ENCODE data around the gene TMEM138. TPM values are rescaled to one million over a fixed set of nuclear protein-coding genes. Genes with fewer than 3 reads are reported as not detected.
A peak's percentile ranks its signal among the peaks of the same experiment; 100 is the strongest.

Gene TMEM138
- total and polyA plus RNA-seq, 2 of the 13 experiments (the other 11 are each of a cell fraction or from before 2014, with no cell fraction given): 43.5 to 61.0 TPM

GRCh38 chr11:61334434-61335354 lies 27.5 kb upstream of the TMEM138 start (continued):
- no peak for TF ChIP-seq RERE (CRISPR knock-in tag; IDR thresholded peaks at IDR 0.05; ENCODE audit: low read depth)
- no peak for TF ChIP-seq JARID2 (CRISPR knock-in tag; IDR thresholded peaks at IDR 0.05; ENCODE audit: insufficient replicate concordance)
- TF ChIP-seq PLRG1 (conservative IDR thresholded peaks at IDR 0.05): no peak
- no peak for TF ChIP-seq ZBTB43 (CRISPR knock-in tag; conservative IDR thresholded peaks at IDR 0.05)
- TF ChIP-seq POGK (CRISPR knock-in tag; conservative IDR thresholded peaks at IDR 0.05): 0 out of 2 replicates have a peak, but pooled peaks have one; percentile 36
- TF ChIP-seq ZMYM3 (CRISPR knock-in tag; IDR thresholded peaks at IDR 0.05): no peak
- TF ChIP-seq GPBP1L1 (CRISPR knock-in tag; IDR thresholded peaks at IDR 0.05): no peak
- TF ChIP-seq ATF5 (CRISPR knock-in tag; IDR thresholded peaks at IDR 0.05; ENCODE audit: low read depth): no peak
- TF ChIP-seq ZNF343 (CRISPR knock-in tag; IDR thresholded peaks at IDR 0.05): 0 out of 2 replicates have a peak, but pooled peaks have one; percentile 17
- no peak for TF ChIP-seq KLF15 (CRISPR knock-in tag; IDR thresholded peaks at IDR 0.05; ENCODE audit: borderline replicate concordance)
- TF ChIP-seq U2AF2 (IDR thresholded peaks at IDR 0.05; ENCODE audit: low read depth, low read length): no peak
- no peak; the same call in none of the 2 replicates for TF ChIP-seq RARA (CRISPR knock-in tag; IDR thresholded peaks at IDR 0.05)
- TF ChIP-seq SOX13 (IDR thresholded peaks at IDR 0.05): no peak
- no peak for TF ChIP-seq SOX13 (CRISPR knock-in tag; conservative IDR thresholded peaks at IDR 0.05 in 1 of 2, IDR thresholded peaks at IDR 0.05 in 1 of 2)
